Neural progenitor cell (in vitro differentiated cells): ENCODE data around the gene SMARCA1. TPM values are rescaled to one million over a fixed set of nuclear protein-coding genes. Genes with fewer than 3 reads are reported as not detected.

Experiments
- DNase-seq: peaks from one replicate; pipeline ENCODE4 v3.0.0-alpha.2; 2016; ENCODE audit warnings: low spot score
- H2AFZ ChIP-seq: fragments of 200-600 bp; sonication (generic); replicated peaks from 2 replicates; pipeline ENCODE4 v1.6.1; 2016; ENCODE audit warnings: antibody characterized with exemption
- H3F3A ChIP-seq: fragments of 200-600 bp; sonication (generic); 2 replicates; pipeline ENCODE4 v1.6.1; 2016; ENCODE audit warnings: antibody characterized with exemption, low read depth
- H3K27ac ChIP-seq: fragments of 200-600 bp; sonication (generic); 2 replicates; pipeline ENCODE4 v1.5.1; 2016; ENCODE audit warnings: mild to moderate bottlenecking
- H3K27me3 ChIP-seq: fragments of 200-600 bp; sonication (generic); 2 replicates; pipeline ENCODE4 v1.6.1; 2016; ENCODE audit warnings: mild to moderate bottlenecking, moderate library complexity
- H3K36me3 ChIP-seq: fragments of 200-600 bp; sonication (generic); 2 replicates; pipeline ENCODE4 v1.5.1; 2016
- H3K4me1 ChIP-seq: fragments of 200-600 bp; sonication (generic); 2 replicates; pipeline ENCODE4 v1.6.1; 2016; ENCODE audit warnings: mixed run types
- H3K4me2 ChIP-seq: fragments of 200-600 bp; sonication (generic); 2 replicates; pipeline ENCODE4 v1.6.1; 2016
- H3K4me3 ChIP-seq: fragments of 200-600 bp; sonication (generic); 2 replicates; pipeline ENCODE4 v1.5.1; 2016
- H3K79me2 ChIP-seq: fragments of 200-600 bp; sonication (generic); 2 replicates; pipeline ENCODE4 v1.6.1; 2016; ENCODE audit warnings: low read depth
- H3K9ac ChIP-seq: fragments of 200-600 bp; sonication (generic); 2 replicates; pipeline ENCODE4 v1.6.1; 2016
- H3K9me3 ChIP-seq: fragments of 200-600 bp; sonication (generic); 2 replicates; pipeline ENCODE4 v1.5.1; 2016; ENCODE audit warnings: low read depth
- H4K20me1 ChIP-seq: fragments of 200-600 bp; sonication (generic); 2 replicates; pipeline ENCODE4 v1.6.1; 2016; ENCODE audit warnings: low read depth
- H3K27ac Mint-ChIP-seq: 3 replicates; pipeline ENCODE4 v1.8.0; 2021; ENCODE audit warnings: mixed read lengths
- H3K27me3 Mint-ChIP-seq: 2 replicates; pipeline ENCODE4 v1.8.0; 2022; ENCODE audit warnings: low read depth, mild to moderate bottlenecking, inconsistent platforms, moderate library complexity, mixed read lengths; ENCODE audit not compliant: insufficient read depth
- H3K36me3 Mint-ChIP-seq: 3 replicates; pipeline ENCODE4 v1.8.0; 2021; ENCODE audit warnings: mixed read lengths
- H3K4me1 Mint-ChIP-seq: 3 replicates; pipeline ENCODE4 v1.8.0; 2021; ENCODE audit warnings: mixed read lengths
- H3K4me3 Mint-ChIP-seq: 3 replicates; pipeline ENCODE4 v1.8.0; 2021; ENCODE audit warnings: mild to moderate bottlenecking, moderate library complexity, mixed read lengths
- H3K9me3 Mint-ChIP-seq: 3 replicates; pipeline ENCODE4 v1.8.0; 2020; ENCODE audit warnings: mixed read lengths
- EZH2 ChIP-seq: fragments of 200-600 bp; sonication (generic); IDR thresholded peaks from 2 replicates; pipeline ENCODE4 v1.6.1; 2017; ENCODE audit warnings: antibody characterized with exemption, mild to moderate bottlenecking, moderate library complexity
- EZH2phosphoT487 ChIP-seq: fragments of 200-600 bp; sonication (generic); IDR thresholded peaks from 2 replicates; pipeline ENCODE4 v1.6.1; 2017; ENCODE audit warnings: antibody characterized with exemption
- total RNA-seq: library from RNA; depleted of rRNA; stranded (reverse); fragments of >200 nt; gene quantifications from 2 replicates; pipeline ENCODE4 v1.2.3, GENCODE V29; 2015; ENCODE audit warnings: low replicate concordance
- TF ChIP-seq, protein P1 (sequence below): fragments of 200-600 bp; sonication (generic); IDR thresholded peaks from 2 replicates; pipeline ENCODE4 v1.5.1; 2017; ENCODE audit warnings: antibody characterized with exemption, mild to moderate bottlenecking

SMARCA1 gene
- total RNA-seq, 1 donor from 2014 or later, result 149 TPM

DNA sequence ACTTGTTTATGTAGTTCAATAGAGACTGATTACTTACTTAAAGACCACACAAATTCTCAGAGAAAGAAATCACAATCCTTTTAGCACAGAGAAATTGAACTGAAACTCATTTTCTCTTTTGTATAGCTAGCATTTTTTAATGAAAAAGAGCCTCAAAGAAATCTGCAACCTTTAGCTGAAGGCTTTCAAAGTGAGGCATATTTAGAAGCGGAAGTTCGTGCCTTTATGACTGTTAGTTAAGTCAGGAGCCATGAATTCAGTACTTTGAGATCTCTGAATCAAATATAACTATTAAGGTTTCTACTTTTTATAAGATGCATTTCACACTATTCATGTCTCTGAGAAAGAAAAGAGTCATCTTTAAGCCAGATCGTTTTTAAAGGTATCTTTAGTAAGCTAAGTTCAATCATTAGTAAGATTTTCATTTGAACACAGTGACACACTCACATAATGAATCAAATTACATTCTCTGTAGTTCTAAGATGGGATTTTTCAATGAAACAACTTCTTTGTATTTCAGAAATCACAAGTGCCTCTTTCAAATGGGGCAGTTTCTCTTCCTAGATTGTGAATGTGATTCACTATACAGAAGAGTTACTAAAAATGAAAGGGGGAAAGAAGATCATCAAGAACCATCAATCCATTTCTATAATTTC is 61.4 kb downstream of the SMARCA1 start:
- H3K4me1 Mint-ChIP-seq, result peaks cover 5% of the 10 kb centered on the region
- no peaks in the 10 kb centered on the region for H3K4me1 ChIP-seq
- H3K4me3 ChIP-seq, result no peak overlapping the region
- H3K9me3 Mint-ChIP-seq, result no peaks in the 10 kb centered on the region
- H3K27ac ChIP-seq, result no peak overlapping the region
- H3K4me3 Mint-ChIP-seq, result no peak overlapping the region
- TF ChIP-seq EZH2, result no peak
- no peak for TF ChIP-seq EZH2phosphoT487
- TF ChIP-seq, protein P1, sequence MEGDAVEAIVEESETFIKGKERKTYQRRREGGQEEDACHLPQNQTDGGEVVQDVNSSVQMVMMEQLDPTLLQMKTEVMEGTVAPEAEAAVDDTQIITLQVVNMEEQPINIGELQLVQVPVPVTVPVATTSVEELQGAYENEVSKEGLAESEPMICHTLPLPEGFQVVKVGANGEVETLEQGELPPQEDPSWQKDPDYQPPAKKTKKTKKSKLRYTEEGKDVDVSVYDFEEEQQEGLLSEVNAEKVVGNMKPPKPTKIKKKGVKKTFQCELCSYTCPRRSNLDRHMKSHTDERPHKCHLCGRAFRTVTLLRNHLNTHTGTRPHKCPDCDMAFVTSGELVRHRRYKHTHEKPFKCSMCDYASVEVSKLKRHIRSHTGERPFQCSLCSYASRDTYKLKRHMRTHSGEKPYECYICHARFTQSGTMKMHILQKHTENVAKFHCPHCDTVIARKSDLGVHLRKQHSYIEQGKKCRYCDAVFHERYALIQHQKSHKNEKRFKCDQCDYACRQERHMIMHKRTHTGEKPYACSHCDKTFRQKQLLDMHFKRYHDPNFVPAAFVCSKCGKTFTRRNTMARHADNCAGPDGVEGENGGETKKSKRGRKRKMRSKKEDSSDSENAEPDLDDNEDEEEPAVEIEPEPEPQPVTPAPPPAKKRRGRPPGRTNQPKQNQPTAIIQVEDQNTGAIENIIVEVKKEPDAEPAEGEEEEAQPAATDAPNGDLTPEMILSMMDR, result no peak
- no peak overlapping the region for H3K4me2 ChIP-seq
- no peaks in the 10 kb centered on the region for H3K27me3 ChIP-seq
- H3K79me2 ChIP-seq, result no peaks in the 10 kb centered on the region
- no peaks in the 10 kb centered on the region for H3F3A ChIP-seq
- no peak overlapping the region for H2AFZ ChIP-seq
- peaks cover 2% of the 10 kb centered on the region for H4K20me1 ChIP-seq
- H3K27me3 Mint-ChIP-seq, result no peaks in the 10 kb centered on the region
- H3K36me3 Mint-ChIP-seq, result peaks cover 33% of the 10 kb centered on the region
- DNase-seq, result no peak
- H3K9me3 ChIP-seq, result no peaks in the 10 kb centered on the region
- no peak overlapping the region for H3K9ac ChIP-seq
- H3K27ac Mint-ChIP-seq, result no peak overlapping the region
- peaks cover 19% of the 10 kb centered on the region for H3K36me3 ChIP-seq

DNA sequence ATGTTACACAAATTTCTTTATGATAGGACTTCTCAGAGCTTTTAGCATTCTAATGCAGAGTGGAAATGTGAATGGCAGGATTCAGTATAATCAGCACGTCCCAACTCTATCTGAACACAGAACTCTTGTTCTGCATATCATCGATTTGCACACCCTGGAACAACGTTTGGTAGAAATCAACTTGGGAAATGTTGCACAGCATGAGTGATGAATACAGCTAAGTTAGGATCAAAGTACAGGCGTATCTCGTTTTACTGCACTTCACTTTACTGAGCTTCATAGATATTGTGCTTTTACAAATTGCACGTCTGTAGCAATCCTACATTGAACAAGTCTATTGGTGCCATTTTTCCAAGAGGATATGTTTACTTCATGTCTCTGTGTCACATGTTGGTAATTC is 70.8 kb downstream of the SMARCA1 start:
- no peak overlapping the region for H3K4me3 Mint-ChIP-seq
- Histone ChIP-seq H2AFZ (no peak overlapping the region), H3K79me2 (no peaks in the 10 kb centered on the region), H3K4me3 (no peak overlapping the region), H4K20me1 (no peaks in the 10 kb centered on the region), H3K27ac (no peak overlapping the region), H3K4me1 (no peaks in the 10 kb centered on the region), H3K4me2 (no peak overlapping the region), H3K27me3 (no peaks in the 10 kb centered on the region), H3K9ac (no peak overlapping the region), H3K36me3 (peaks cover 6% of the 10 kb centered on the region), H3F3A (no peaks in the 10 kb centered on the region), H3K9me3 (no peaks in the 10 kb centered on the region)
- H3K27ac Mint-ChIP-seq, result no peak overlapping the region
- no peaks in the 10 kb centered on the region for H3K4me1 Mint-ChIP-seq
- H3K36me3 Mint-ChIP-seq, result peaks cover 67% of the 10 kb centered on the region
- H3K27me3 Mint-ChIP-seq, result no peaks in the 10 kb centered on the region
- peaks cover 12% of the 10 kb centered on the region for H3K9me3 Mint-ChIP-seq
- TF ChIP-seq, protein P1, result no peak
- TF ChIP-seq EZH2phosphoT487 (no peak), EZH2 (no peak)
- DNase-seq, result no peak

DNA sequence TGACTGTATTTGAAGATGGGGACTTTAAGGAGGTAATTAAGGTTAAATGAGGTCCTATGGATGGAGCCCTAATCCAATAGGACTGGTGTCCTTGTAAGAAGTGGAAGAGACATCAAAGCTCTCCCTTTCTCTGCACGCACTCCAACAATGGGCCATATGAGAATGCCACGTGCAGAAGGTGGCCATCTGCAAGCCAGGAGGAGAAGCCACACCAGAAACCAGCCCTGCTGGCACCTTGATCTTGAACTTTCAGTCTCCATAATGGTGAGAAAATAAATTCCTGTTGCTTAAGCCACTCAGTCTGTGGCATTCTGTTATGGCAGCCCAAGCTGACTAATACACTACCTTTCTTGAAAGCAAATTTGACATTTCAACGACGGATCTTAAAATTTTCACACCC is 73.2 kb downstream of the SMARCA1 start:
- peaks cover 11% of the 10 kb centered on the region for H3K9me3 Mint-ChIP-seq
- DNase-seq, result no peak
- no peaks in the 10 kb centered on the region for H3K4me1 ChIP-seq
- no peak overlapping the region for H3K4me3 Mint-ChIP-seq
- H4K20me1 ChIP-seq, result no peaks in the 10 kb centered on the region
- no peak overlapping the region for H3K27ac ChIP-seq
- TF ChIP-seq EZH2 (no peak), EZH2phosphoT487 (no peak)
- TF ChIP-seq, protein P1, result no peak
- no peaks in the 10 kb centered on the region for H3K79me2 ChIP-seq
- H3K9ac ChIP-seq, result no peak overlapping the region
- H3K4me3 ChIP-seq, result no peak overlapping the region
- H3K4me2 ChIP-seq, result no peak overlapping the region
- H3K4me1 Mint-ChIP-seq, result no peaks in the 10 kb centered on the region
- no peak overlapping the region for H3K27ac Mint-ChIP-seq
- peaks cover 7% of the 10 kb centered on the region for H3K36me3 ChIP-seq
- peaks cover 66% of the 10 kb centered on the region for H3K36me3 Mint-ChIP-seq
- H3K27me3 Mint-ChIP-seq, result no peaks in the 10 kb centered on the region
- no peaks in the 10 kb centered on the region for H3F3A ChIP-seq
- no peak overlapping the region for H2AFZ ChIP-seq
- no peaks in the 10 kb centered on the region for H3K27me3 ChIP-seq
- H3K9me3 ChIP-seq, result no peaks in the 10 kb centered on the region
